NOMO-1 treated with DMSO at 0.1 percent for 48 hours (cell line): ENCODE results near the gene STK32B.
"Not testable (repeated sequence)": the region's sequence is repeated elsewhere in the genome, so short reads cannot be mapped to it uniquely, and the experiment has no call there.

ENCODE experiments used
- DNase-seq: peaks from one replicate; lab custom pipeline; 2025; ENCODE audit not compliant: unreplicated experiment; lab: John Stamatoyannopoulos, UW

STK32B gene

DNA sequence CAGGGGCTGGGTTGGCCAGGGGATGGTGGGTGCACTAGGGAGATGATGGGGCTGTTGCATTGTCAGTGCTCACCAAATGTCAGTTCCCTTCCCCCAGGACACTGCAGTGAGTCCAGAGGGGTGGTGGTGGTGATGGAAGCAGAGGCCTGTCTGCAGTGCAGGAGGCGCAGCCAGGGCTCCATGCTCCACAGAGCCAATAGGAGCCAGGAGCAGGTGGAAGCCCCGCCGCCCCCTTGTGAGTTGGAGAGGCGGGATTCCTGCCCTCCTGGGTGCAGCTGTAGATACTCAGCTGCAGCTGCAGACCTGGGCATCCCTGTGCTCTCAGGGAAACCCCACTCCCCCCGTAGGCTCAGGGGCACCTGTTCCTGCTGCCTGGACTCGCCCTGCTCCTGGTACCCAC, 372.4 kb downstream of the STK32B start:
- DNase-seq: no peak

- no peak for DNase-seq
Observed at GRCh38 chr4:5424211-5424610, 372.9 kb downstream of the STK32B start.

- DNase-seq: no peak
Observed at GRCh38 chr4:5424901-5425300, 373.6 kb downstream of the STK32B start.

GRCh38 chr4:5429747-5430146, 378.5 kb downstream of the STK32B start:
- DNase-seq: no peak

DNA sequence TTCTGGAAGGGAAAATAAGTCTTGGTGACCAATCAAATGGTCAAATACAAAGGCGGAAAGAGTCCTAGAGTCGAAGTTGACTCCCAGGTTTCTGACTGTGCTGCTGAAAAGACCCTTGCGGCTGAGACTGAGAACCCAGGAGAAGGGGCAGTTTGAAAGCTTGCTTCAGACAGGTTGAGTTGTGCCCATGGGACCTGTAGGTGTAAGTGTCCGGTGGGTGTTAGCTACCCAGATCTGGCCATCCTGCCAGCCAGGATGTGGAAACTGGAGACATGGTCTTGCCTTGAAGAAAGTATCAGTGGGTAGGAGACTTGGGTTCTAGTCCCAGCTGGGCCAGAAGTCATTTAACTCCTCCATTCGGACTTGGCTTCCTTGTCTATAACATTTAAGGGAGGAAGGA, 381.9 kb downstream of the STK32B start:
- no peak for DNase-seq

DNA sequence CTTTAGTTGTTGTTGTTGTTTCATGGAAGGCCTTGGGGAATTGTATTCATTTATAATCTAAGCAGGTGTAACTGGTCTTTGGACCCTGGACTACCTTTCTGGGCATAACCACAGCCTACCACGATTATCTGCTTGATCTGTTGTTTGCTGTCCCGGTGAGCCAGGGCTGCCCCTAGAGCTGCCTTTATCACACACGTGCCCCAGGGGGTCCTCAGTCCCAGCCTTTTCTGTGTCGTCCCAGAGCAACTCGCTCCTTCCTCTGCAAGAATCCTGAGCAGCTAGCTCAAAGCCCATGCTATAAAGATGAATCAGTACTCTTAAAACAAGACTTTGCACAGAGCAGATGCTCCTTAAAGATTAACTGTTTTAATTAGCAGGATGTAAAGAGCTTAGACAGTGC, 383.9 kb downstream of the STK32B start:
- DNase-seq: no peak

GRCh38 chr4:5435823-5436222, 384.5 kb downstream of the STK32B start:
- DNase-seq: no peak

- not testable (repeated sequence) for DNase-seq
Observed at GRCh38 chr4:5443976-5444802, 392.9 kb downstream of the STK32B start.

DNA sequence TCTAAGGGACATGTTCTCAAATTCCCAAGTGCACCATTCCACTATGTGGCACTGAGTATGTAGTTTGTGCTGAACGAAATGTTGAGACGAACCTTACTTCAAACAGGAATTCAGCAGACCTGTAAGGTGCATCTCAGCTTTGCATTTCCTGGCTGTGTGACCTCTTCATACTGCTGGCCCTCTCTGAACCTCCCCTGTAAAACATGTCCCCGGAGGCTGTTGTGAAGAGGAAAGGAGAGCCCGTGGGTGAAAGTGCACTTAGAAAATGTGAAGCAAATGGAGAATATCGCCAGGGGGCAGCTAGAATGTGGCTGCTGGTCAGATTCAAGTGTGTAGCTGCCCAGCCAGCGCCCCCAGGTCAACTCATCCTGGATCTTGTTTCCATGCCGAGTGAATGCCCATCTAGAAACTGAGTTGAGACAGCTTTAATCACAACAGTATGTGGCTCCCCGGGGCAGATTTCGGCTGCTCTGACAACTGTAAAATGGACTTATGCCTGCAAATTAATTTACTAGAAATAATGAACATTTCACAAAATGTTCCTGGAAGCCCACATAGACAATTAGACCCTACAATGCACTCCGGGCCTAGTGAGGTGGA, 393.7 kb downstream of the STK32B start:
- no peak for DNase-seq

GRCh38 chr4:5446595-5447226, 395.4 kb downstream of the STK32B start:
- no peak for DNase-seq

GRCh38 chr4:5447755-5448154, 396.5 kb downstream of the STK32B start:
- DNase-seq: no peak

DNA sequence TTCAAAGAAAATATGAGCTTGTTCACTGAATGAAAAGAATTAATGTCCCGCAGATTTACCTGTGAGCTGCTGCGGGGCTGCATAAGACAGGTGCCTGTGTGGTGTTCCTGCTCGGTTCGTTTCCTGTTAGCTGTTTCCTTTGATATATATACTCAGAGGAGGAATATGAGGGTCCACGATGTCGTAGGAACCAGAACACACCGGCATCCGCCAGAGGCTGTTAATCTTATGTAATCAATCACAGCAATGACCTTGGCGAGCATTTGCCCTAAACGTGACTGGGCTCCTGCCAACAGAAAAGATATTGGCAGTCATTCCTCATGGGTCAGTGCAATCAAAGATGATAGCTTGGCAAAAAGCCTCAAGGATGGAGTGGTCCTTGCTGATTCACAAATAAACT, 396.9 kb downstream of the STK32B start:
- DNase-seq: no peak

DNA sequence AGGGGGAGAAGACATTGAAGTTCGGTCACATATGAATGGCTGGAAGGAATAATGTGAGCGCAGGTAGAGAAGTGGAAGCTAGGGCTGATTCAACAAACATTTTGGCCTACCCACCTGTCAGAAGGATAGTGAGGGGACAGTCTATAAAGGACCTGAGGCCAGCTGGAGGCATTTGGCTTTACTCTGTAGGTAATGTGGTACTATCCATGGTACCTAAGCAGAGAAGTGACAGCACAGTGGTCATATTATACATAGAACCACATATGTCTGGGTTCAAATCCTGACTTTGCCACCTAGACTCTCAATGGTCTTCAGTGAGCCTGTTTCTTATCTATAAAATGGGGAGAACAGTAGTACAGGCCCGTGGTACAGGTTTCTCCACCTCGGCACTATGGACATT, 400.0 kb downstream of the STK32B start:
- no peak for DNase-seq

- DNase-seq: no peak
Observed at GRCh38 chr4:5452156-5452555, 400.9 kb downstream of the STK32B start.

- no peak for DNase-seq
Observed at GRCh38 chr4:5455003-5455585, 403.8 kb downstream of the STK32B start.

GRCh38 chr4:5456296-5456845, 405.1 kb downstream of the STK32B start:
- no peak for DNase-seq

DNA sequence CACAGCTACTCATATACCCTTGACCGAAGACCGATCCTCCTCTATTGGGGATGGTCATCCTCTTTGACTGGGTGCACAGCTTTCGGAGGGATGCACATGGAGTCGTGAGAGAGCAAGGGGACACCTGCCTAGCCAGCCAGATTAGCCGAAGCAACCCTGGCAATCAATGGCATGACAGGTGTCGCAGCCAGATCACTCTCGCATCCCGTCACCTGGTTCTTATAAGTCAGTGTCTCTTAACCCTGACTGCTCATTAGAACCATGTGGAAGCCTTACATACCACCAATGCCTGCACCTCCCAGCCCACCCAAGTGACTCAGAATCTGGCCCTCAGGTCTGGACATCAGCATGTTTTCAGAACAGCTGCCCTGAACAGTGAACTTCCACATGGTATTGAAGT, 407.4 kb downstream of the STK32B start:
- no peak for DNase-seq

GRCh38 chr4:5459236-5459635, 408.0 kb downstream of the STK32B start:
- DNase-seq: no peak

- DNase-seq: no peak
Observed at GRCh38 chr4:5460106-5460801, 409.0 kb downstream of the STK32B start.

- no peak for DNase-seq
Observed at GRCh38 chr4:5461477-5461876, 410.2 kb downstream of the STK32B start.

DNA sequence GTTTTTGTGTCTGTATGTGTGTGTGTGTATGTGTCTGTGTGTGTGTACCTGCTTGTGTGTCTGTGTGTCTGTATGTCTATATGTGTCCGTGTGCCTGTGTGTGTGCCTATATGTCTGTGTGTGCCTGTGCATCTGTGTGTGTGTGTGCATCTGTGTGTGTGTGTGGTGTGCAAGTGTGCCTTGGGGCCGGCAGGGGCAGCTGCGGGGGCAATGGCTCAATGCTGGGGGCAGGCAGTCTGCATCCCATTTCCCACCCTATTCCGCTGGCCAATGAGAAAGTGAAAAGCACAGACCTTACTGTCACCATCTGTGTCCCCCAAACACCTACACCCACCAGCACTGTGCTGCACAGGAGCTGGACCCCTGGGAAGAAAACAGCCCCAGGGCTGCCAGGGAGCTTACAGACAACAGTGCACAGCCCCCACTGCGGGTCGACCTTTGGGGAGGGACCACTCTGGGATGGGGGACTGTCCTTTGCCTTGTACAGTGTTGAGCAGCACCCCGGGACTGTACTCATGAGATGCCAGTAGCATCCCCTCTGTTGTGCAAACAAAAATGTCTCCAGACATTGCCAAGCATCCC, 411.1 kb downstream of the STK32B start:
- DNase-seq: no peak
